GM23338 (cell line): ENCODE results near the gene HP. TPM values are rescaled to one million over a fixed set of nuclear protein-coding genes. Genes with fewer than 3 reads are reported as not detected.

Experiments
- ATAC-seq: fragments of 200-7000 bp; cut with Tn5 transposase; 3 replicates; pipeline ENCODE4 v1.9.1; 2020
- DNase-seq: peaks from one replicate; pipeline ENCODE4 v3.0.0-alpha.2; 2015; ENCODE audit warnings: low spot score
- H2AFZ ChIP-seq: fragments of 200-600 bp; sonication (generic); 2 replicates; pipeline ENCODE4 v1.8.0; 2016; ENCODE audit warnings: antibody characterized with exemption, mild to moderate bottlenecking, moderate library complexity
- H3F3A ChIP-seq: fragments of 200-600 bp; sonication (generic); replicated peaks from 2 replicates; pipeline ENCODE4 v1.8.0; 2017; ENCODE audit warnings: antibody characterized with exemption, mixed run types, low read depth
- H3K27ac ChIP-seq: fragments of 200-600 bp; sonication (generic); 2 replicates; pipeline ENCODE4 v1.6.1; 2016; ENCODE audit warnings: low read depth
- H3K27me3 ChIP-seq: fragments of 200-600 bp; sonication (generic); 2 replicates; pipeline ENCODE4 v1.8.0; 2016; ENCODE audit warnings: mild to moderate bottlenecking, mixed run types, moderate library complexity; ENCODE audit not compliant: insufficient read depth
- H3K36me3 ChIP-seq: fragments of 200-600 bp; sonication (generic); 2 replicates; pipeline ENCODE4 v1.8.0; 2016; ENCODE audit warnings: mild to moderate bottlenecking; ENCODE audit not compliant: insufficient read depth
- H3K4me1 ChIP-seq: fragments of 200-600 bp; sonication (generic); 2 replicates; pipeline ENCODE4 v1.8.0; 2016; ENCODE audit warnings: mild to moderate bottlenecking, moderate library complexity; ENCODE audit not compliant: insufficient read depth
- H3K4me2 ChIP-seq: fragments of 200-600 bp; sonication (generic); 2 replicates; pipeline ENCODE4 v1.7.1; 2017; ENCODE audit warnings: mixed run types
- H3K4me3 ChIP-seq: fragments of 200-600 bp; sonication (generic); 2 replicates; pipeline ENCODE4 v1.6.1; 2016; ENCODE audit warnings: mixed run types
- H3K79me2 ChIP-seq: fragments of 200-600 bp; sonication (generic); replicated peaks from 2 replicates; pipeline ENCODE4 v1.8.0; 2017; ENCODE audit warnings: mild to moderate bottlenecking; ENCODE audit not compliant: insufficient read depth
- H3K9me2 ChIP-seq: fragments of 200-600 bp; sonication (generic); 2 replicates; pipeline ENCODE4 v1.8.0; 2017; ENCODE audit not compliant: insufficient read depth
- H4K20me1 ChIP-seq: fragments of 200-600 bp; sonication (generic); replicated peaks from 2 replicates; pipeline ENCODE4 v1.8.0; 2017; ENCODE audit warnings: mild to moderate bottlenecking; ENCODE audit not compliant: insufficient read depth
- H3K27ac Mint-ChIP-seq: 2 replicates; pipeline ENCODE4 v1.8.0; 2020; ENCODE audit warnings: inconsistent platforms, mild to moderate bottlenecking, moderate library complexity, mixed read lengths
- H3K27me3 Mint-ChIP-seq: 3 replicates; pipeline ENCODE4 v1.8.0; 2022; ENCODE audit warnings: low read depth, mild to moderate bottlenecking, moderate library complexity, mixed read lengths, inconsistent platforms; ENCODE audit not compliant: insufficient read depth, poor library complexity
- H3K36me3 Mint-ChIP-seq: 3 replicates; pipeline ENCODE4 v1.8.0; 2021; ENCODE audit warnings: low read depth, mild to moderate bottlenecking, inconsistent platforms, moderate library complexity, mixed read lengths
- H3K4me1 Mint-ChIP-seq: 3 replicates; pipeline ENCODE4 v1.8.0; 2020; ENCODE audit warnings: mild to moderate bottlenecking, inconsistent platforms, mixed read lengths
- H3K4me3 Mint-ChIP-seq: 3 replicates; pipeline ENCODE4 v1.8.0; 2021; ENCODE audit warnings: moderate library complexity, mild to moderate bottlenecking, inconsistent platforms, mixed read lengths
- H3K9me3 Mint-ChIP-seq: 3 replicates; pipeline ENCODE4 v1.8.0; 2020; ENCODE audit warnings: moderate library complexity, mild to moderate bottlenecking, inconsistent platforms, mixed read lengths
- ETS1 ChIP-seq: IDR thresholded peaks from 2 replicates; pipeline ENCODE4 v1.6.1; 2016; ENCODE audit warnings: antibody characterized with exemption
- EZH2 ChIP-seq: fragments of 200-600 bp; sonication (generic); IDR thresholded peaks from one replicate; pipeline ENCODE4 v1.8.0; 2017; ENCODE audit warnings: antibody characterized with exemption, mild to moderate bottlenecking, low read depth; ENCODE audit not compliant: unreplicated experiment
- JUNB ChIP-seq: IDR thresholded peaks from one replicate; pipeline ENCODE4 v1.6.1; 2016; ENCODE audit warnings: antibody characterized with exemption; ENCODE audit not compliant: unreplicated experiment
- POLR2AphosphoS5 ChIP-seq: IDR thresholded peaks from 2 replicates; pipeline ENCODE4 v1.6.1; 2016; ENCODE audit warnings: antibody characterized with exemption, low read depth
- STAT1 ChIP-seq: IDR thresholded peaks from one replicate; pipeline ENCODE4 v1.6.1; 2016; ENCODE audit warnings: antibody characterized with exemption; ENCODE audit not compliant: unreplicated experiment
- ZNF114 ChIP-seq: fragments of 250-450 bp; sonication (Bioruptor Pico); IDR thresholded peaks from 2 replicates; pipeline ENCODE4 v1.5.0; 2020; ENCODE audit warnings: mild to moderate bottlenecking, moderate library complexity
- ZNF331 ChIP-seq: fragments of 250-450 bp; sonication (Bioruptor Pico); IDR thresholded peaks from 2 replicates; pipeline ENCODE4 v1.5.0; 2020; ENCODE audit warnings: low read depth, mild to moderate bottlenecking, moderate library complexity
- ZNF462 ChIP-seq: fragments of 250-450 bp; sonication (Bioruptor Pico); IDR thresholded peaks from 2 replicates; pipeline ENCODE4 v1.5.0; 2020; ENCODE audit warnings: mild to moderate bottlenecking, moderate library complexity
- polyA plus RNA-seq: library from polyadenylated mRNA; unstranded; fragments of >200 nt; fragmentation: Nextera tagmentation; extraction: Ambion mirVana; gene quantifications from 2 replicates; pipeline ENCODE4 v1.2.1, GENCODE V29; 2016
- total RNA-seq: library from RNA; depleted of rRNA; stranded (reverse); fragments of >200 nt; shearing (Covaris generic); gene quantifications from 2 replicates; pipeline ENCODE4 v1.2.3, GENCODE V29; 2014

HP gene
- total and polyA plus RNA-seq, 2 experiments from 2014 or later, result 0.26 TPM; not detected in 1

GRCh38 chr16:72093448-72094265 lies 39.4 kb downstream of the HP start, which contains the start of the genes DHX38 and TXNL4B (continued):
- TF ChIP-seq ZNF462, result no peak
- no peak for TF ChIP-seq ZNF331 (CRISPR knock-in tag)
- peak; percentile 92 for TF ChIP-seq ETS1
- TF ChIP-seq POLR2AphosphoS5, result peak; percentile 56; the same call in 1 of the 2 replicates
- TF ChIP-seq EZH2, result no peak
- no peak for TF ChIP-seq STAT1
- no peak for TF ChIP-seq ZNF114 (CRISPR knock-in tag)

GRCh38 chr16:72094266-72094610 lies 39.9 kb downstream of the HP start:
- H3K9me2 ChIP-seq, result no peaks in the 10 kb centered on the region
- H3K4me3 Mint-ChIP-seq, result peak overlapping the region; percentile 99
- peak overlapping the region; percentile 89 for H3K4me3 ChIP-seq
- no peaks in the 10 kb centered on the region for H3F3A ChIP-seq
- H3K4me1 ChIP-seq, result peaks cover 14% of the 10 kb centered on the region
- peaks cover 7% of the 10 kb centered on the region; the same call in 1 of the 2 replicates for H4K20me1 ChIP-seq
- H3K79me2 ChIP-seq, result peaks cover 48% of the 10 kb centered on the region
- DNase-seq, result peak; percentile 40
- H3K9me3 Mint-ChIP-seq, result no peaks in the 10 kb centered on the region
- H3K27me3 ChIP-seq, result no peaks in the 10 kb centered on the region
- peak overlapping the region; percentile 54; the same call in 1 of the 2 replicates for H3K27ac ChIP-seq
- peak; percentile 3 for ATAC-seq
- peak overlapping the region; percentile 99 for H3K4me2 ChIP-seq
- peaks cover 10% of the 10 kb centered on the region for H3K4me1 Mint-ChIP-seq
- no peaks in the 10 kb centered on the region for H3K27me3 Mint-ChIP-seq
- H3K36me3 ChIP-seq, result no peaks in the 10 kb centered on the region
- peak overlapping the region; percentile 98 for H3K27ac Mint-ChIP-seq
- H3K36me3 Mint-ChIP-seq, result peaks cover 38% of the 10 kb centered on the region
- H2AFZ ChIP-seq, result peak overlapping the region; percentile 23; the same call in 1 of the 2 replicates
- TF ChIP-seq ZNF462, result no peak
- no peak for TF ChIP-seq JUNB
- no peak for TF ChIP-seq ZNF331 (CRISPR knock-in tag)
